NK-92 treated with Interleukin-12 subunit alpha and Interleukin-12 subunit beta, amount 100 ng/mL, for 24 hours (cell line): ENCODE results near the gene CDC42BPA.
"Not testable (repeated sequence)": the region's sequence is repeated elsewhere in the genome, so short reads cannot be mapped to it uniquely, and the experiment has no call there.

Source experiments
- DNase-seq: peaks from one replicate; lab custom pipeline; 2025; lab: John Stamatoyannopoulos, UW

CDC42BPA gene

DNA sequence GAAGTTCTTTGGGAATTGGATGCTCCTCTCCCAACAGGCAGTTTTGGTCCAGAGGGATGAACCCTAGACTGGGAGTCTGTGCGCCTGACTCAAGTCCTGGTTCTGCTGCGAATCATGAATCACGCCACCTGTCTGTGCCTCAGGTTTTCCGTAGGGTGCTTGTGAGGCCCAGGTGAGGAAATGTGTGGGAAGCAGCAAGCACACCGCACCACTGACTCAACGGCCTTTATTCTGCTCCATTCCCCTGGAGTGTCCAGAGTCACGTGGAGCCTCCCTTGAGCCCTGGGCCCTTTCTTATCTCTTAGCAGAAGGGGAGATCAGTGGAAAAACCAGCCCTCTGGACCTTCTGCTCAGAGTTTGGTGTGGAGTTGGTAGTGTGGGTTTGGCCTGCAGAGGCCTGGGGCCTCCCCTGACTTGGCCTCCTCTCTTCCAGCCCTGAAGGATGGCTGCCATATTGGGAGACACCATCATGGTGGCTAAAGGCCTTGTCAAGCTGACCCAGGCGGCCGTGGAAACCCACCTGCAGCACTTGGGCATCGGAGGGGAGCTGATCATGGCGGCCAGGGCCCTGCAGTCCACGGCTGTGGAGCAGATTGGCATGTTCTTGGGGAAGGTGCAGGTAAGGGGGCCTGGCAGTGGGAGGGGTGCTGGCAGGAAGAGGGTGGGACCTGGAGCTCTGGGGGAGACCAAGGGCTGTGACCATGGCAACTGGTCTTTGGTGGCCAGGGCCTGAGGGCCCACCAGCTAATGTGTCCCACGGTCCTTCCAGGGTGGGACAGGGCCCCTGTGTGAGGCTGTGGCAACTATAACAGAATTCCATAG lies 357.1 kb downstream of the CDC42BPA start:
- no peak for DNase-seq

DNA sequence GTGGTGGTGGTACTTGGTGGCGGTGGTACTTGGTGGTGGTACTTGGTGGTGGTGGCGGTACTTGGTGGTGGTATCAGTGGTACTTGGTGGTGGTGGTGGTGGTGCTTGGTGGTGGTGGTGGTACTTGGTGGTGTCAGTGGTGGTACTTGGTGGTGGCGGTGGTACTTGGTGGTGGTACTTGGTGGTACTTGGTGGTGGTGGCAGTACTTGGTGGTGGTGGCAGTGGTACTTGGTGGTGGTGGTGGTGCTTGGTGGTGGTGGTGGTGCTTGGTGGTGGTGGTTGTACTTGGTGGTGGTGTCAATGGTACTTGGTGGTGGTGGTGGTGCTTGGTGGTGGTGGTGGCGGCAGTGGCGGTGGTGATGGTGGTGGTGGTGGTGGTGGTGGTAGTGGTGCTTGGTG lies 358.0 kb downstream of the CDC42BPA start:
- DNase-seq: no peak

GRCh38 chr1:226958300-226958699 lies 360.0 kb downstream of the CDC42BPA start:
- no peak for DNase-seq

- DNase-seq: no peak
Observed at GRCh38 chr1:226957714-226958113, 360.6 kb downstream of the CDC42BPA start.

GRCh38 chr1:226956942-226957713 lies 361.2 kb downstream of the CDC42BPA start:
- DNase-seq: no peak

- not testable (repeated sequence) for DNase-seq
Observed at GRCh38 chr1:226955857-226956256, 362.4 kb downstream of the CDC42BPA start.

GRCh38 chr1:226954777-226955176 lies 363.5 kb downstream of the CDC42BPA start:
- no peak for DNase-seq

- no peak for DNase-seq
Observed at GRCh38 chr1:226954337-226954736, 364.0 kb downstream of the CDC42BPA start.

DNA sequence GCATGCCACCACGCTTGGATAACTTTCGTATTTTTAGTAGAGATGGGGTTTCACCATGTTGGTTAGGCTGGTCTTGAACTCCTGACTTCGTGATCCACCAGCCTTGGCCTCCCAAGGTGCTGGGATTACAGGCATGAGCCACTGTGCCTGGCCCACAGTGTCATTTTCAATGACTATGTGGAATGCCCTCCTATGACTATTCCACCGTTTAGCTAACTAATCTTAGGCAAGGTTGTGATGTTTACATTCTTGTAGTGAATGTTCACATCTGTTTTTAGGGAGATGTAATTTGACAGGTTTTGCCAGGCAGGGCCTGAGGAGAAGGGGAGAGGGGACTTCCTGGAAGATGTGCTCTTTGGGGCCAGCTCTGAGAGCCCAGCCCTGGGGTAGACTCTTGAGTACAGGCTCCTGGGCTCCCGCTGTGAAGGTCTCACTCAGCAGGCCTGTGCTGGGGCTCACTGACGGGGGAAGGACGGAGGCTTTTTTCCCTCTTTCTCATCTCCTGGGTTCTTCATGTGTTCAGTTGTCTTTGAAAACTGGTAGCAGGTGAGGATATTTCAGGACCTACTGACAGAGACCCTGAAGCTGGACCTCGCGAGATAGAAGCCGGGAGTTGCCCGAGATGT lies 365.0 kb downstream of the CDC42BPA start:
- DNase-seq: no peak

- DNase-seq: no peak
Observed at GRCh38 chr1:226952118-226952441, 366.2 kb downstream of the CDC42BPA start.

DNA sequence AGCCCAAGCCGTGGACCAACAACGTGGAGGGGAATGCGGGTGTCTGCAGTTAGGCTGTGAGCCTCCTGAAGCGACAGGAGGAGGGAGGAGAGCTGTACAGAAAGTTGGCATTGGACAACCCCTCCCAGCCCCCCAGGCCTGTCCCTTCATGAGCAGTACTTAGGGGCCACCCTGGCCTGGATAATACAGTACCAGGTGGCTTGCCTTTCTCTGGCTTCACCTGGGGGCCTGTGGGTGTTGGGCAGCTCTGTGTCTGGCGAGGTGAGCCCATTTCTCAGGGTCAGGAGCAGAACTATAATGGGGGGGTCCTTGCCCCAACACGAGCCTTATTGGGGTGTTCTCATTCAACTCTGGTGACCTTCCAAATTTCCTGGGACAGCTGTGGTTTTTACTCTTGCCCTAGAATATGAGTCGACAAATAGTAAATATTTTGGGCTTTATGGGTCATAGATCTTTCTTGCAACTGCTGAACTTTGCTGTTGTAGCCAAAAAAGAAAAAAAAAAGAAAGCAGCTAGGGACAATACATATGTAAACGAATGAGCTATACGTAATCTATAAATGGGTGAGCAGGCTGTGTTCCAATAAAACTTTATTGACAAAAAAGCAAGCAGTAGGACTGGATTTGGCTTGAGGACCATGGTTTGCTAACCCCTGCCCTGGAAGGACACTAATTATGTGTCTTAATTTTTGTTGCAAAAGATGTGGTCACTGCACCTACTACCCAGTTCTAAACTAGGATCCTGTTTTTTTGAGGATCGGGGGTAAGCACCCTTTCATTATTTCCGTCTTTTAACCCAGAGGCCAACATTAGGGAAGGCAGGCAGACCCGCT lies 366.8 kb downstream of the CDC42BPA start:
- DNase-seq: no peak

DNA sequence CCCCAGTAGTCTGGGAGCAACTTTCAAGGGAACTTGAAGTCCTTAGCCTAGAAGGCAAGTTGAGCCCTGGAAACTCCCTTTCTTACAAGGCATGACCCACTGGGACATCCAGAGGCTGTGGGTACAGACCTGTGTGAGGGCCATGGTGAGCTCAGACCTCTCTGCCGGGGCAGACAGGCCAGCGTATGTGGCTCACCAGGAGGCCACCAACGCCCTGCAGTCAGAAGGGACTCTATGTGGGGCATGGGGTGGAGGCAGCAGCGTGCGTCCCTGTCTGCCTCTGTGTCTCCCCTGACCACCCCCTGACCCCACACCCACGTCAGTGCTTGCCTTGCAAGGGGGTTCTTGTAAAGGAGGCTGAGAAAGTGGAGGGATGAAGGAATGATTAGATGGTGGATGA lies 367.4 kb downstream of the CDC42BPA start:
- DNase-seq: no peak

GRCh38 chr1:226950316-226950715 lies 368.0 kb downstream of the CDC42BPA start:
- no peak for DNase-seq

- DNase-seq: no peak
Observed at GRCh38 chr1:226949401-226949800, 368.9 kb downstream of the CDC42BPA start.

DNA sequence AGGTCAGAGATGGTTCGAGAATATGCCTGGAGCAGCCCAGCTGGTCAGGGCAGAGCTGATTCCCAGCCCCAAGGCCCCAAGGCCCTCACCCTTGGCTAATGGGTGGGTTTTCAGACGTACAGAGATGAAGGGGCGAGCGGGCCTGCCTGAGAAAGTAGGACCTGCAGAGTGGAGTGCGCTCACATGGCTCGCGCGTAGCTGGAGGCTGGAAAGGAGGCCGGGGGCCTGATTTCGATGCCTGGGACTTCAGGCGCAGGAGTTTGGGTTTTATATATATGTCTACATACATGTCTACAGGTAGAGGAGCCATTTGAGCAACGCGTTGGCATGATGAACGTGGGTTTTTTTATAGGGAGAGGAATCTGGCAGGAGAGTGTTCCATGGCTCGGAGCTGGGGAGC lies 369.3 kb downstream of the CDC42BPA start:
- DNase-seq: no peak

- no peak for DNase-seq
Observed at GRCh38 chr1:226948480-226948879, 369.8 kb downstream of the CDC42BPA start.

- DNase-seq: no peak
Observed at GRCh38 chr1:226948051-226948450, 370.2 kb downstream of the CDC42BPA start.

GRCh38 chr1:226946841-226947240 lies 371.5 kb downstream of the CDC42BPA start:
- DNase-seq: no peak

GRCh38 chr1:226946285-226946684 lies 372.0 kb downstream of the CDC42BPA start:
- no peak for DNase-seq

DNA sequence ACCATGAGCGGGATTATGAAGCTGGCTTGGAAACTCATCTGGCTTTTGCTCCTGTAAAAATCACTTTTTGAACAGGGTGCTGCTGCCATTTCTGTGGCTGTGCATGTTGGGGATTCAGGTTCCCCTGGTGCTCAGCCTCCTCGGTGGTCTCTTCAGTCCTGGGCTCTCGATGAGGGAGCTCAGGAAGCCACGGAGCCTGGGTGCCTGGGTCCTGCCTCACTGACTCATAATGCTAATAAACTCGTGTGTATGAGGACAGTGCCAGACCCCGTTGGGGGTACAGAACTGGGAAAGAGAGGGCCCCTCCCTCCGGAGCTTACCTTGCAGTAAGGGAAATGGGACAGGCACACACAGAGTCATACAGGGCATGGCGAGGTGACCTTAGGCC lies 372.4 kb downstream of the CDC42BPA start:
- no peak for DNase-seq

GRCh38 chr1:226945106-226945857 lies 373.0 kb downstream of the CDC42BPA start:
- DNase-seq: no peak
